K562 (cell line): Measurements from ENCODE around the gene EFNB3. TPM values are rescaled to one million over a fixed set of nuclear protein-coding genes. Genes with fewer than 3 reads are reported as not detected.

ENCODE experiments used
- ARID4B ChIP-seq: sonication (generic); formaldehyde crosslinking; IDR thresholded peaks from 2 replicates; pipeline ENCODE4 v1.8.0; 2022; ENCODE audit warnings: mild to moderate bottlenecking, missing genetic modification reagents
- CEBPB ChIP-seq: fragments of 450-650 bp; IDR thresholded peaks from 2 replicates; pipeline ENCODE4 v1.6.1; 2016; ENCODE audit warnings: missing genetic modification characterization, missing compliant biosample characterization
- EHMT2 ChIP-seq: fragments of 450-650 bp; IDR thresholded peaks from 2 replicates; pipeline ENCODE4 v1.6.1; 2018; ENCODE audit warnings: antibody characterized with exemption
- GATA2 ChIP-seq: sonication (generic); formaldehyde crosslinking; IDR thresholded peaks from 2 replicates; pipeline ENCODE4 v1.4.0; 2020; ENCODE audit warnings: mild to moderate bottlenecking, missing genetic modification reagents
- HDAC6 ChIP-seq: IDR thresholded peaks from 2 replicates; pipeline ENCODE4 v1.6.1; 2012; ENCODE audit warnings: low read depth, mild to moderate bottlenecking, control low read depth, inconsistent platforms, low read length, moderate library complexity
- MNT ChIP-seq, 2 experiments: fragments of 450-650 bp; conservative IDR thresholded peaks; 2 replicates each; pipeline ENCODE4 v1.6.1; 2017; ENCODE audit warnings: mild to moderate bottlenecking in 2 of 2, moderate library complexity in 2 of 2
- MTA1 ChIP-seq: fragments of 450-650 bp; IDR thresholded peaks from 2 replicates; pipeline ENCODE4 v1.6.1; 2017; ENCODE audit warnings: borderline replicate concordance
- NFXL1 ChIP-seq: fragments of 450-650 bp; formaldehyde crosslinking; IDR thresholded peaks from 2 replicates; pipeline ENCODE4 v1.4.0; 2021; ENCODE audit warnings: mild to moderate bottlenecking
- OTX1 ChIP-seq: fragments of 450-650 bp; formaldehyde crosslinking; IDR thresholded peaks from 2 replicates; pipeline ENCODE4 v1.4.0; 2022; ENCODE audit warnings: mild to moderate bottlenecking
- POLR2B ChIP-seq: fragments of 450-650 bp; IDR thresholded peaks from 2 replicates; pipeline ENCODE4 v1.6.1; 2018; ENCODE audit warnings: low read depth; ENCODE audit not compliant: partially characterized antibody
- POLR2H ChIP-seq: IDR thresholded peaks from 2 replicates; pipeline ENCODE4 v1.6.1; 2016; ENCODE audit warnings: missing genetic modification characterization, low read depth, mild to moderate bottlenecking, control low read depth, missing compliant biosample characterization, moderate library complexity
- PYGO2 ChIP-seq: fragments of 450-650 bp; IDR thresholded peaks from 2 replicates; pipeline ENCODE4 v1.6.1; 2016; ENCODE audit warnings: mild to moderate bottlenecking, missing genetic modification characterization, moderate library complexity, missing compliant biosample characterization
- RBFOX2 ChIP-seq: fragments of 200-400 bp; formaldehyde crosslinking; IDR thresholded peaks from 2 replicates; pipeline ENCODE4 v1.6.1; 2017; ENCODE audit warnings: low read depth, mild to moderate bottlenecking, low read length, moderate library complexity
- TAF1 ChIP-seq: IDR thresholded peaks from 2 replicates; pipeline ENCODE4 v1.6.1; 2011; ENCODE audit warnings: mild to moderate bottlenecking, low read length, moderate library complexity; ENCODE audit not compliant: insufficient read depth, control insufficient read depth, severe bottlenecking; ENCODE audit errors: extremely low read depth
- TAF15 ChIP-seq: fragments of 200-400 bp; formaldehyde crosslinking; IDR thresholded peaks from 2 replicates; pipeline ENCODE4 v1.6.1; 2017; ENCODE audit warnings: mild to moderate bottlenecking, low read depth, low read length, moderate library complexity
- TCF3 ChIP-seq: sonication (generic); formaldehyde crosslinking; IDR thresholded peaks from 2 replicates; pipeline ENCODE4 v1.4.0; 2020; ENCODE audit warnings: mild to moderate bottlenecking, missing genetic modification reagents
- TCFL5 ChIP-seq: fragments of 250-450 bp; sonication (Bioruptor Pico); conservative IDR thresholded peaks from 2 replicates; pipeline ENCODE4 v1.6.1; 2021; ENCODE audit warnings: mild to moderate bottlenecking, moderate library complexity, matching md5 sums
- ZKSCAN3 ChIP-seq: fragments of 250-450 bp; sonication (Bioruptor Pico); IDR thresholded peaks from 2 replicates; pipeline ENCODE4 v1.4.0; 2020
- ZNF695 ChIP-seq: fragments of 450-650 bp; formaldehyde crosslinking; IDR thresholded peaks from 2 replicates; pipeline ENCODE4 v1.4.0; 2020; ENCODE audit warnings: mild to moderate bottlenecking, moderate library complexity
- ZNF764 ChIP-seq: fragments of 250-450 bp; sonication (Bioruptor Pico); IDR thresholded peaks from 2 replicates; pipeline ENCODE4 v1.4.0; 2020; ENCODE audit warnings: low read depth, mild to moderate bottlenecking, moderate library complexity
- ZZZ3 ChIP-seq: fragments of 450-650 bp; IDR thresholded peaks from 2 replicates; pipeline ENCODE4 v1.6.1; 2016; ENCODE audit warnings: antibody characterized with exemption, mild to moderate bottlenecking, moderate library complexity
- polyA plus RNA-seq, 8 experiments: library from polyadenylated mRNA; depleted of rRNA in 4 of 8; stranded (reverse) in 5 of 8; unstranded in 3 of 8; fragments of >200 nt; fragmentation: Nextera tagmentation in 2 of 8; fragmentation: Illumina TruSeq in 1 of 8; extraction: Ambion mirVana in 2 of 8; extraction: Trizol in 1 of 8; gene quantifications; 2 replicates each; pipeline versions ENCODE4 v1.2.1 to v1.2.3, GENCODE V29; 2011 to 2014; ENCODE audit warnings: inconsistent platforms in 1 of 8, missing spikeins in 1 of 8
- total RNA-seq, 7 experiments: library from RNA; depleted of rRNA in 6 of 7; stranded (reverse); fragments of >200 nt in 6 of 7; fragmentation: Illumina TruSeq in 2 of 7; extraction: Trizol in 2 of 7; gene quantifications; 2 replicates each; pipeline versions ENCODE4 v1.2.1 to v1.2.3, GENCODE V29; 2011 to 2021; ENCODE audit warnings: low replicate concordance in 1 of 7
- TF ChIP-seq, protein P1 (sequence below): fragments of 250-450 bp; sonication (Bioruptor Pico); IDR thresholded peaks from 2 replicates; pipeline ENCODE4 v1.4.0; 2020; ENCODE audit warnings: mild to moderate bottlenecking, moderate library complexity

Gene EFNB3
- total and polyA plus RNA-seq, 9 of the 15 experiments (the other 6 are each of a cell fraction or from before 2014, with no cell fraction given) = not detected

GRCh38 chr17:7716901-7717755, 12.1 kb downstream of the EFNB3 start, which contains the start of gene DNAH2 (continued):
- TF ChIP-seq RBFOX2 (peak; percentile 55), GATA2 (no peak), TAF1 (no peak), ZNF764 (CRISPR knock-in tag) (no peak), HDAC6 (no peak), CEBPB (tag) (no peak), ZNF695 (no peak), MNT (conservative IDR thresholded peaks at IDR 0.05) (peak in 1 of 2 experiments; percentile 43; a peak in 2 of 4 replicates), ZKSCAN3 (CRISPR knock-in tag) (no peak), MTA1 (0 out of 2 replicates have a peak, but pooled peaks have one; percentile 36), TCF3 (no peak), ZZZ3 (no peak), POLR2B (no peak), PYGO2 (tag) (no peak), ARID4B (CRISPR knock-in tag) (no peak), OTX1 (no peak), NFXL1 (CRISPR knock-in tag) (no peak), POLR2H (tag) (no peak), EHMT2 (no peak), TAF15 (no peak), TCFL5 (CRISPR knock-in tag) (no peak)
- TF ChIP-seq, protein P1, sequence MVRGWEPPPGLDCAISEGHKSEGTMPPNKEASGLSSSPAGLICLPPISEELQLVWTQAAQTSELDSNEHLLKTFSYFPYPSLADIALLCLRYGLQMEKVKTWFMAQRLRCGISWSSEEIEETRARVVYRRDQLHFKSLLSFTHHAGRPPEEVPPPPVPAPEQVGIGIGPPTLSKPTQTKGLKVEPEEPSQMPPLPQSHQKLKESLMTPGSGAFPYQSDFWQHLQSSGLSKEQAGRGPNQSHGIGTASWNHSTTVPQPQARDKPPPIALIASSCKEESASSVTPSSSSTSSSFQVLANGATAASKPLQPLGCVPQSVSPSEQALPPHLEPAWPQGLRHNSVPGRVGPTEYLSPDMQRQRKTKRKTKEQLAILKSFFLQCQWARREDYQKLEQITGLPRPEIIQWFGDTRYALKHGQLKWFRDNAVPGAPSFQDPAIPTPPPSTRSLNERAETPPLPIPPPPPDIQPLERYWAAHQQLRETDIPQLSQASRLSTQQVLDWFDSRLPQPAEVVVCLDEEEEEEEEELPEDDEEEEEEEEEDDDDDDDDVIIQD (CRISPR knock-in tag) = no peak
